Prostate gland (tissue), 2 donors: ENCODE data around the gene RSKR. TPM values are rescaled to one million over a fixed set of nuclear protein-coding genes. Genes with fewer than 3 reads are reported as not detected.

Source experiments
- DNase-seq: peaks from one replicate; pipeline ENCODE4 v3.0.0-alpha.2; 2019; ENCODE audit warnings: low spot score
- H3K27ac ChIP-seq, 2 donors: fragments of 200-600 bp; sonication (generic); 2 replicates each; pipeline ENCODE4 v1.5.1; 2017 to 2019
- H3K27me3 ChIP-seq: fragments of 200-600 bp; sonication (generic); replicated peaks from 2 replicates; pipeline ENCODE4 v1.5.1; 2019; ENCODE audit not compliant: insufficient read depth
- H3K36me3 ChIP-seq, 2 donors: fragments of 200-600 bp; sonication (generic); 1 replicate in 1 of 2; 2 replicates in 1 of 2; pipeline versions ENCODE4 v1.5.1 to v1.8.1; 2017 to 2019
- H3K4me1 ChIP-seq: fragments of 200-600 bp; sonication (generic); replicated peaks from 2 replicates; pipeline ENCODE4 v1.5.1; 2019
- H3K4me3 ChIP-seq, 2 donors: fragments of 200-600 bp; sonication (generic); 2 replicates each; pipeline ENCODE4 v1.5.1; 2017 to 2019
- H3K9me3 ChIP-seq: fragments of 200-600 bp; sonication (generic); 2 replicates; pipeline ENCODE4 v1.5.1; 2017
- POLR2A ChIP-seq: fragments of 450-650 bp; IDR thresholded peaks from one replicate; pipeline ENCODE4 v1.6.1; 2016; ENCODE audit warnings: antibody characterized with exemption, mild to moderate bottlenecking
- POLR2AphosphoS5 ChIP-seq: sonication (generic); formaldehyde crosslinking; IDR thresholded peaks from one replicate; pipeline ENCODE4 v1.6.1; 2017; ENCODE audit warnings: antibody characterized with exemption
- WGBS: methylation state at CpG from one replicate; pipeline ENCODE4 v1.1.5; 2018; 5-methylcytosine and 5-hydroxymethylcytosine counted together
- intact Hi-C: fragments of 100-400 bp; cut with DNase I; formaldehyde crosslinking; loops from one replicate; pipeline ENCODE4 v1.14.2; 2022
- total RNA-seq, 2 donors: library from RNA; depleted of rRNA; stranded (reverse); fragments of >200 nt; gene quantifications; one replicate each; pipeline ENCODE4 v1.1.0, GENCODE V29; 2016
- TF ChIP-seq, protein P1 (sequence below), 4 experiments: fragments of 200-600 bp in 2 of 4; fragments of 450-650 bp in 2 of 4; sonication (generic) in 2 of 4; IDR thresholded peaks; 1 replicate in 3 of 4; 2 replicates in 1 of 4; pipeline ENCODE4 v1.5.1; 2016 to 2019; ENCODE audit warnings: antibody characterized with exemption in 4 of 4, mild to moderate bottlenecking in 2 of 4, moderate library complexity in 2 of 4

The RSKR gene
- total RNA-seq, 2 donors from 2014 or later: 5.0 to 32.1 TPM

DNA sequence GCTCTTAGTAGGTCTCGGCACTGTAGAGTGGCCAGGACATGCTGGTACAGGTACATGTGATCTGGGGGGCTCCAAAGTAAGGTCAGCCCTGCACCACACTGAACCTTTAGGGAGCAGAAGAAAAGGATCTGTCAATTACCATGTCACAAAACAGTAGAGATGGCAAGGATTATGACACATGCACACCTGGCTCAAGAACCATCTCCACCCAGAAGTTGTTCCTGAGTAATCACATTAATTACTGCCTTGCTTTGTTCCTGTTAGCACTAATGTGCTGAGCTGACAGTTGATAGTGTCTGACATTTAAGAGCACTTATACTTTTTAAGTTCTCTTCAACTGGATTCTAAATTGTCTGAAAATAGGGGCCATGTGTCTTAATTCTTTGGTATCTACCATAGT, 21.5 kb upstream of the RSKR start:
- intact Hi-C loops: no loop called here
- WGBS: 85% methylated on average over 1 of the region's 1 CpG
- Histone ChIP-seq H3K36me3 (peaks cover 31 to 35% of the 10 kb centered on the region in 2 donors), H3K9me3 (no peaks in the 10 kb centered on the region), H3K4me1 (no peaks in the 10 kb centered on the region), H3K4me3 (no peak overlapping the region), H3K27me3 (no peaks in the 10 kb centered on the region), H3K27ac (no peak overlapping the region)
- no peak for TF ChIP-seq POLR2AphosphoS5
- TF ChIP-seq, protein P1, sequence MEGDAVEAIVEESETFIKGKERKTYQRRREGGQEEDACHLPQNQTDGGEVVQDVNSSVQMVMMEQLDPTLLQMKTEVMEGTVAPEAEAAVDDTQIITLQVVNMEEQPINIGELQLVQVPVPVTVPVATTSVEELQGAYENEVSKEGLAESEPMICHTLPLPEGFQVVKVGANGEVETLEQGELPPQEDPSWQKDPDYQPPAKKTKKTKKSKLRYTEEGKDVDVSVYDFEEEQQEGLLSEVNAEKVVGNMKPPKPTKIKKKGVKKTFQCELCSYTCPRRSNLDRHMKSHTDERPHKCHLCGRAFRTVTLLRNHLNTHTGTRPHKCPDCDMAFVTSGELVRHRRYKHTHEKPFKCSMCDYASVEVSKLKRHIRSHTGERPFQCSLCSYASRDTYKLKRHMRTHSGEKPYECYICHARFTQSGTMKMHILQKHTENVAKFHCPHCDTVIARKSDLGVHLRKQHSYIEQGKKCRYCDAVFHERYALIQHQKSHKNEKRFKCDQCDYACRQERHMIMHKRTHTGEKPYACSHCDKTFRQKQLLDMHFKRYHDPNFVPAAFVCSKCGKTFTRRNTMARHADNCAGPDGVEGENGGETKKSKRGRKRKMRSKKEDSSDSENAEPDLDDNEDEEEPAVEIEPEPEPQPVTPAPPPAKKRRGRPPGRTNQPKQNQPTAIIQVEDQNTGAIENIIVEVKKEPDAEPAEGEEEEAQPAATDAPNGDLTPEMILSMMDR (IDR thresholded peaks at IDR 0.05): no peak
- no peak for TF ChIP-seq POLR2A
- DNase-seq: no peak

DNA sequence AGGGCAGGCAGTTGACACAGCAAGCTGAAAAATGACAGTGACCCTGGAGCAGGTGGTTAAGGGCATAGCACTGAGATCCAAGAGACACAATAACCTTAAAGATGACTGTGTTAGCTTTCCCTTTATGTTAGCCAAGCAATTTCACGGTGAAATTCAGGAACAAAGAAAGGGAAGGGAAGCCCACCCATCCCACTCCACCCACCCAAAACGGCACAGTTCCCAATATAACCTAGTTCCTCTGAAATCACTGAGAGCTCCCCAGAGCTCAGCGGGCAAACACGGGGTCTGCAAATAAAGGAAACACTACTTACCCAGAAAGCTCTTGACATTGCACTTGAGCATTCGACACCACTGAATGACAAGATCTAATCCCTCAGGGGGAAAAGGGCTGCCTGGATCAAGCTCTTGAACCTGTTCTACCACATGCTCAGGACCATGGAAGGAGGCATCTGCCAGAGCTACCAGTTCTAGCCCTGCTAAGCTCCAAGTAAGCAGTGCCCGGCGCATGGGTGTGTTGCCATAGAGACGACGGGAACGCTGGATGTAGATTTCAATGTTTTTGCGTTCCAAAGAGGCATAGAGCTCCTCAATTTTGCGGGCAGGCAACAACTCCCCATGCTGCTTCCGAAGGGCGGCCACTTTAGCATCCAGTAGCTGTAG, 20.4 kb upstream of the RSKR start:
- H3K27ac ChIP-seq: no peak overlapping the region
- no peaks in the 10 kb centered on the region for H3K27me3 ChIP-seq
- intact Hi-C loops: no loop called here
- DNase-seq: no peak
- no peaks in the 10 kb centered on the region for H3K4me1 ChIP-seq
- no peaks in the 10 kb centered on the region for H3K9me3 ChIP-seq
- WGBS: 82% methylated on average over 14 of the region's 14 CpGs
- H3K36me3 ChIP-seq: peaks cover 25 to 30% of the 10 kb centered on the region in 2 donors
- TF ChIP-seq, protein P1 (IDR thresholded peaks at IDR 0.05): no peak
- TF ChIP-seq POLR2AphosphoS5 (no peak), POLR2A (no peak)
- H3K4me3 ChIP-seq: no peak overlapping the region

DNA sequence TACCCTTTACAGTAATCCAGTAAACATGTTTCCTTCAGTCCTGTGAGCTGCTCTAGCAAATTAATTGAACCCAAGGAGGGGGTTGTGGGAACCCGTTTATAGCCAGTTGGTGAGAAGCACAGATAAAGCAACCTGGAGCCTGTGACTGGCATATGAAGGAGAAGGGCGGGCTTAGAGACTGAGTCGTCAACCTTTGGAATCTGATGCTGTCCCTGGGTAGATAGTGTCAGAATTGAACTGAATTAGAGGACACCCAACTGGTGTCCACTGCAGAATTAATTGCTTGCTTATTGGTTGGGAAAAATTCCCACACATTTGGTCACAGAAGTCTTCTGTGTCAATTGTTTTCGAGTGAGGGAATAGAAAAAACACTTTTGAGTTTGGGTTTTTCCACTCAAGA, 12.8 kb upstream of the RSKR start:
- DNase-seq: no peak
- Histone ChIP-seq H3K9me3 (no peaks in the 10 kb centered on the region), H3K4me3 (no peak overlapping the region), H3K27ac (no peak overlapping the region), H3K27me3 (no peaks in the 10 kb centered on the region), H3K36me3 (peaks cover 6 to 21% of the 10 kb centered on the region in 2 donors), H3K4me1 (no peaks in the 10 kb centered on the region)
- TF ChIP-seq POLR2AphosphoS5 (no peak), POLR2A (no peak)
- TF ChIP-seq, protein P1 (IDR thresholded peaks at IDR 0.05): no peak
- intact Hi-C loops: no loop called here
- 89% methylated on average over 4 of the region's 4 CpGs for WGBS

DNA sequence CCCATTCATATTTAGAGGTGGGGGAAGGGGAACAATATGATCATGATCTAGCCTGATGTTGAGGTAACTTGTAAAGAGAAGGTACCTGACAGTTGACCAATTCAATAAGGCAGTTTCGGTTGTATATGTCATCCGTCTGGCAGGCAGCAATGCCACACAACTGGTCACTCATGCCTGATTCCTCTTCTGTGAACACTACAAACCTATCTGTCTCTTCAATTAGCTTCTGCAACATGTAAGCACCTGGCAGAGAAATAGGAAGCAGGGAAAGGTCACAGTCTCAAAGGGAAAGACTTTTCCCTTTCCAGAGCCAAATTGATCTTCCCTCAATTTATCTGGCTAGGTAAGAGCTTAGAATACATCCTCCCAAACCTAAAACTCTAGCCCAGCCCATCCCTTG, 10.2 kb upstream of the RSKR start:
- H3K9me3 ChIP-seq: no peaks in the 10 kb centered on the region
- H3K4me3 ChIP-seq: no peak overlapping the region
- H3K27ac ChIP-seq: no peak overlapping the region
- peaks cover 17 to 24% of the 10 kb centered on the region in 2 donors for H3K36me3 ChIP-seq
- no peaks in the 10 kb centered on the region for H3K4me1 ChIP-seq
- TF ChIP-seq, protein P1 (IDR thresholded peaks at IDR 0.05): no peak
- TF ChIP-seq POLR2AphosphoS5: no peak
- no peak for TF ChIP-seq POLR2A
- WGBS: 95% methylated on average over 2 of the region's 2 CpGs
- no peaks in the 10 kb centered on the region for H3K27me3 ChIP-seq
- intact Hi-C loops: no loop called here
- no peak for DNase-seq

DNA sequence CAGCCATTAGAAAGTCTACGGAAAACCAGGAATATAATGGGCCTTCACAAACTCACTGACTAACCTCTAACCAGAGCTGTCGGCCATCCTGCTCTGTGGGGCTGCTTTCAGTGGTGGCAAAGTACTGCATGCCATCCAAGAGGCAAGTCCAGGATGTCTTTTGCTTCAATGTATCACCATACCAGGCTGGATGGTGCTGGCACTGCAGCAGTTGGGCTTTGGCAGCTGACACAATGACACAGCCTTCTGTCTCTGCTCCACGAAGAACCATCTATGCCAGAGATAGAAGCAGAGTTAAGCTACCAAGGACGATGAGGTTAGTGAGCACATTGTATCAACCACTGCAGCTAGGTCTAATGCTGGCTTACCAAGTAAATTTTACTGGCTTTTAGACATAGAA, 9.7 kb upstream of the RSKR start:
- TF ChIP-seq POLR2A (no peak), POLR2AphosphoS5 (no peak)
- TF ChIP-seq, protein P1 (IDR thresholded peaks at IDR 0.05): no peak
- intact Hi-C loops: no loop called here
- 88% methylated on average over 4 of the region's 4 CpGs for WGBS
- H3K9me3 ChIP-seq: no peaks in the 10 kb centered on the region
- no peaks in the 10 kb centered on the region for H3K27me3 ChIP-seq
- no peak overlapping the region for H3K4me3 ChIP-seq
- H3K36me3 ChIP-seq: peaks cover 20 to 26% of the 10 kb centered on the region in 2 donors
- H3K27ac ChIP-seq: no peak overlapping the region
- DNase-seq: no peak
- H3K4me1 ChIP-seq: no peaks in the 10 kb centered on the region
